GM12878 (cell line): ENCODE results near the gene ANKRD65.

Experiments
- ATF7 ChIP-seq: fragments of 450-650 bp; IDR thresholded peaks from 2 replicates; pipeline ENCODE4 v1.6.1; 2016; ENCODE audit warnings: low read depth, mild to moderate bottlenecking
- CHD2 ChIP-seq: IDR thresholded peaks from 2 replicates; pipeline ENCODE4 v1.6.1; 2011; ENCODE audit warnings: low read depth, low read length, improper control_type of control experiment, borderline replicate concordance
- EP300 ChIP-seq, 2 experiments: fragments of 150-350 bp in 1 of 2; IDR thresholded peaks; 2 replicates each; pipeline ENCODE4 v1.6.1; 2011 to 2012; ENCODE audit warnings: low read depth in 2 of 2, low read length in 2 of 2, borderline replicate concordance in 1 of 2, improper control_type of control experiment in 1 of 2, inconsistent platforms in 1 of 2; ENCODE audit not compliant: control insufficient read depth in 1 of 2
- EZH2 ChIP-seq: IDR thresholded peaks from 2 replicates; pipeline ENCODE4 v1.6.1; 2012; ENCODE audit warnings: low read depth, mild to moderate bottlenecking, control low read depth, inconsistent platforms, low read length, borderline replicate concordance; ENCODE audit not compliant: control insufficient read depth
- IKZF1 ChIP-seq: fragments of 450-650 bp; conservative IDR thresholded peaks from 2 replicates; pipeline ENCODE4 v1.6.1; 2017; ENCODE audit warnings: antibody characterized with exemption, mild to moderate bottlenecking
- IRF3 ChIP-seq: fragments of 450-650 bp; IDR thresholded peaks from 2 replicates; pipeline ENCODE4 v1.6.1; 2014; ENCODE audit warnings: mild to moderate bottlenecking
- MEF2A ChIP-seq: IDR thresholded peaks from 2 replicates; pipeline ENCODE4 v1.6.1; 2011; ENCODE audit warnings: low read depth, mild to moderate bottlenecking, low read length, moderate library complexity; ENCODE audit not compliant: insufficient read depth
- NFIC ChIP-seq: IDR thresholded peaks from 2 replicates; pipeline ENCODE4 v1.6.1; 2012; ENCODE audit warnings: low read depth, mild to moderate bottlenecking, inconsistent platforms, low read length, moderate library complexity
- NRF1 ChIP-seq: conservative IDR thresholded peaks from 2 replicates; pipeline ENCODE4 v1.6.1; 2011; ENCODE audit warnings: mild to moderate bottlenecking, low read depth, low read length, improper control_type of control experiment
- POLR2A ChIP-seq: IDR thresholded peaks from 2 replicates; pipeline ENCODE4 v1.6.1; 2011; ENCODE audit warnings: low read depth, mild to moderate bottlenecking, low read length
- REST ChIP-seq: IDR thresholded peaks from 2 replicates; pipeline ENCODE4 v1.6.1; 2012; ENCODE audit warnings: mild to moderate bottlenecking, low read depth, low read length
- TF ChIP-seq, protein P1 (sequence below): fragments of 450-650 bp; IDR thresholded peaks from 2 replicates; pipeline ENCODE4 v1.6.1; 2018; ENCODE audit warnings: mild to moderate bottlenecking, low read depth, moderate library complexity; ENCODE audit not compliant: partially characterized antibody
- TF ChIP-seq, protein P2 (sequence below), 3 experiments: IDR thresholded peaks in 2 of 3; conservative IDR thresholded peaks in 1 of 3; 2 replicates each; pipeline ENCODE4 v1.5.1; 2011; ENCODE audit warnings: low read depth in 3 of 3, low read length in 3 of 3, mild to moderate bottlenecking in 3 of 3, control low read depth in 2 of 3, moderate library complexity in 2 of 3, inconsistent platforms in 1 of 3, mixed read lengths in 1 of 3; ENCODE audit not compliant: control insufficient read depth in 2 of 3, insufficient read depth in 1 of 3; ENCODE audit errors: extremely low read depth in 1 of 3
- TF ChIP-seq, protein P3 (sequence below): fragments of 450-650 bp; formaldehyde crosslinking; IDR thresholded peaks from 2 replicates; pipeline ENCODE4 v1.4.0; 2022; ENCODE audit warnings: mild to moderate bottlenecking, moderate library complexity

GRCh38 chr1:1433804-1434130 is 12.7 kb upstream of the ANKRD65 start:
- TF ChIP-seq, protein P1, sequence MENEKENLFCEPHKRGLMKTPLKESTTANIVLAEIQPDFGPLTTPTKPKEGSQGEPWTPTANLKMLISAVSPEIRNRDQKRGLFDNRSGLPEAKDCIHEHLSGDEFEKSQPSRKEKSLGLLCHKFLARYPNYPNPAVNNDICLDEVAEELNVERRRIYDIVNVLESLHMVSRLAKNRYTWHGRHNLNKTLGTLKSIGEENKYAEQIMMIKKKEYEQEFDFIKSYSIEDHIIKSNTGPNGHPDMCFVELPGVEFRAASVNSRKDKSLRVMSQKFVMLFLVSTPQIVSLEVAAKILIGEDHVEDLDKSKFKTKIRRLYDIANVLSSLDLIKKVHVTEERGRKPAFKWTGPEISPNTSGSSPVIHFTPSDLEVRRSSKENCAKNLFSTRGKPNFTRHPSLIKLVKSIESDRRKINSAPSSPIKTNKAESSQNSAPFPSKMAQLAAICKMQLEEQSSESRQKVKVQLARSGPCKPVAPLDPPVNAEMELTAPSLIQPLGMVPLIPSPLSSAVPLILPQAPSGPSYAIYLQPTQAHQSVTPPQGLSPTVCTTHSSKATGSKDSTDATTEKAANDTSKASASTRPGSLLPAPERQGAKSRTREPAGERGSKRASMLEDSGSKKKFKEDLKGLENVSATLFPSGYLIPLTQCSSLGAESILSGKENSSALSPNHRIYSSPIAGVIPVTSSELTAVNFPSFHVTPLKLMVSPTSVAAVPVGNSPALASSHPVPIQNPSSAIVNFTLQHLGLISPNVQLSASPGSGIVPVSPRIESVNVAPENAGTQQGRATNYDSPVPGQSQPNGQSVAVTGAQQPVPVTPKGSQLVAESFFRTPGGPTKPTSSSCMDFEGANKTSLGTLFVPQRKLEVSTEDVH = no peak
- TF ChIP-seq IRF3 = no peak
- TF ChIP-seq NRF1 = no peak
- TF ChIP-seq EZH2 = no peak
- no peak for TF ChIP-seq REST
- TF ChIP-seq, protein P2, sequence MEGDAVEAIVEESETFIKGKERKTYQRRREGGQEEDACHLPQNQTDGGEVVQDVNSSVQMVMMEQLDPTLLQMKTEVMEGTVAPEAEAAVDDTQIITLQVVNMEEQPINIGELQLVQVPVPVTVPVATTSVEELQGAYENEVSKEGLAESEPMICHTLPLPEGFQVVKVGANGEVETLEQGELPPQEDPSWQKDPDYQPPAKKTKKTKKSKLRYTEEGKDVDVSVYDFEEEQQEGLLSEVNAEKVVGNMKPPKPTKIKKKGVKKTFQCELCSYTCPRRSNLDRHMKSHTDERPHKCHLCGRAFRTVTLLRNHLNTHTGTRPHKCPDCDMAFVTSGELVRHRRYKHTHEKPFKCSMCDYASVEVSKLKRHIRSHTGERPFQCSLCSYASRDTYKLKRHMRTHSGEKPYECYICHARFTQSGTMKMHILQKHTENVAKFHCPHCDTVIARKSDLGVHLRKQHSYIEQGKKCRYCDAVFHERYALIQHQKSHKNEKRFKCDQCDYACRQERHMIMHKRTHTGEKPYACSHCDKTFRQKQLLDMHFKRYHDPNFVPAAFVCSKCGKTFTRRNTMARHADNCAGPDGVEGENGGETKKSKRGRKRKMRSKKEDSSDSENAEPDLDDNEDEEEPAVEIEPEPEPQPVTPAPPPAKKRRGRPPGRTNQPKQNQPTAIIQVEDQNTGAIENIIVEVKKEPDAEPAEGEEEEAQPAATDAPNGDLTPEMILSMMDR (IDR thresholded peaks at IDR 0.05 in 2 of 3, conservative IDR thresholded peaks at IDR 0.05 in 1 of 3; ENCODE audit: control insufficient read depth in 2 of 3, extremely low read depth in 1 of 3, insufficient read depth in 1 of 3, low read depth in 3 of 3, low read length in 3 of 3) = no peak
- no peak for TF ChIP-seq ATF7
- no peak for TF ChIP-seq IKZF1
- TF ChIP-seq, protein P3, sequence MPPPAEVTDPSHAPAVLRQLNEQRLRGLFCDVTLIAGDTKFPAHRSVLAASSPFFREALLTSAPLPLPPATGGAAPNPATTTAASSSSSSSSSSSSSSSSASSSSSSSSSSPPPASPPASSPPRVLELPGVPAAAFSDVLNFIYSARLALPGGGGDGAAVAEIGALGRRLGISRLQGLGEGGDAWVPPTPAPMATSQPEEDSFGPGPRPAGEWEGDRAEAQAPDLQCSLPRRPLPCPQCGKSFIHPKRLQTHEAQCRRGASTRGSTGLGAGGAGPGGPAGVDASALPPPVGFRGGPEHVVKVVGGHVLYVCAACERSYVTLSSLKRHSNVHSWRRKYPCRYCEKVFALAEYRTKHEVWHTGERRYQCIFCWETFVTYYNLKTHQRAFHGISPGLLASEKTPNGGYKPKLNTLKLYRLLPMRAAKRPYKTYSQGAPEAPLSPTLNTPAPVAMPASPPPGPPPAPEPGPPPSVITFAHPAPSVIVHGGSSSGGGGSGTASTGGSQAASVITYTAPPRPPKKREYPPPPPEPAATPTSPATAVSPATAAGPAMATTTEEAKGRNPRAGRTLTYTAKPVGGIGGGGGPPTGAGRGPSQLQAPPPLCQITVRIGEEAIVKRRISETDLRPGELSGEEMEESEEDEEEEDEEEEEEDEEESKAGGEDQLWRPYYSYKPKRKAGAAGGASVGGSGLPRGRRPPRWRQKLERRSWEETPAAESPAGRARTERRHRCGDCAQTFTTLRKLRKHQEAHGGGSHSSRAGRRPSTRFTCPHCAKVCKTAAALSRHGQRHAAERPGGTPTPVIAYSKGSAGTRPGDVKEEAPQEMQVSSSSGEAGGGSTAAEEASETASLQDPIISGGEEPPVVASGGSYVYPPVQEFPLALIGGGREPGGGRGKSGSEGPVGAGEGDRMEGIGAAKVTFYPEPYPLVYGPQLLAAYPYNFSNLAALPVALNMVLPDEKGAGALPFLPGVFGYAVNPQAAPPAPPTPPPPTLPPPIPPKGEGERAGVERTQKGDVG (CRISPR knock-in tag) = no peak
- TF ChIP-seq POLR2A = peak; percentile 11; the same call in 1 of the 2 replicates
- TF ChIP-seq CHD2 = no peak
- no peak for TF ChIP-seq NFIC
- no peak for TF ChIP-seq EP300 (IDR thresholded peaks at IDR 0.05; ENCODE audit: borderline replicate concordance in 1 of 2, control insufficient read depth in 1 of 2, low read depth in 2 of 2, low read length in 2 of 2)
- TF ChIP-seq MEF2A = no peak
